Astrocyte of the spinal cord (primary cell): Measurements from ENCODE around the gene ATG4A.

Source experiments
- DNase-seq: peaks from one replicate; pipeline ENCODE4 v3.0.0; 2011; ENCODE audit warnings: low read depth, low spot score
- H3K4me3 ChIP-seq: 2 replicates; pipeline ENCODE4 v1.5.1; 2011; ENCODE audit warnings: low read depth, mild to moderate bottlenecking, low read length, moderate library complexity
- in situ Hi-C: cut with HindIII; loops from 2 replicates; pipeline ENCODE4 v1.10.0; 2017; ENCODE audit warnings: low sequenced_read_pairs
- TF ChIP-seq, protein P1 (sequence below): IDR thresholded peaks from 2 replicates; pipeline ENCODE4 v1.5.1; 2012; ENCODE audit warnings: low read depth, mild to moderate bottlenecking, low read length, inconsistent platforms

Gene ATG4A

DNA sequence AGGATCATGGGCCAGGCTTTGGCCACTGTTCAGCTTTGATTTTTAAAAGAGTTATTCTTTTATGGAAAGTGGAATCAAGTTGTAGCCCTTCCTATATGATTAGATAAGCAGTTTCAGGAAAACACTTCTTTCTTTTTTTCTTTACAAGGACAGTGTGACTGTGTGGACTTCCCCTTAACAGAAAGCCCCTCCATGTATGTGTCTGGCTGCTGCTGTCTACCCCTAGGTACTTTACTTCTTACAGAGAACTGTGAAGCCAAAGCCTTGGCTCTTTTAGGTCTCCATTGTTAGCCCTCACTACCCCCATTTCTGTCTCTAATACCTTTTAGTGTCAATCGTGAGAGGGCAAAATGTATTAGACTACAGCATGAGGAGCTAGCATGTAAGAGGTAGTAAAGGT lies 27.6 kb upstream of the ATG4A start:
- no peak overlapping the region for H3K4me3 ChIP-seq
- DNase-seq, result no peak
- in situ Hi-C loops, result no loop called here
- TF ChIP-seq, protein P1, sequence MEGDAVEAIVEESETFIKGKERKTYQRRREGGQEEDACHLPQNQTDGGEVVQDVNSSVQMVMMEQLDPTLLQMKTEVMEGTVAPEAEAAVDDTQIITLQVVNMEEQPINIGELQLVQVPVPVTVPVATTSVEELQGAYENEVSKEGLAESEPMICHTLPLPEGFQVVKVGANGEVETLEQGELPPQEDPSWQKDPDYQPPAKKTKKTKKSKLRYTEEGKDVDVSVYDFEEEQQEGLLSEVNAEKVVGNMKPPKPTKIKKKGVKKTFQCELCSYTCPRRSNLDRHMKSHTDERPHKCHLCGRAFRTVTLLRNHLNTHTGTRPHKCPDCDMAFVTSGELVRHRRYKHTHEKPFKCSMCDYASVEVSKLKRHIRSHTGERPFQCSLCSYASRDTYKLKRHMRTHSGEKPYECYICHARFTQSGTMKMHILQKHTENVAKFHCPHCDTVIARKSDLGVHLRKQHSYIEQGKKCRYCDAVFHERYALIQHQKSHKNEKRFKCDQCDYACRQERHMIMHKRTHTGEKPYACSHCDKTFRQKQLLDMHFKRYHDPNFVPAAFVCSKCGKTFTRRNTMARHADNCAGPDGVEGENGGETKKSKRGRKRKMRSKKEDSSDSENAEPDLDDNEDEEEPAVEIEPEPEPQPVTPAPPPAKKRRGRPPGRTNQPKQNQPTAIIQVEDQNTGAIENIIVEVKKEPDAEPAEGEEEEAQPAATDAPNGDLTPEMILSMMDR, result no peak

DNA sequence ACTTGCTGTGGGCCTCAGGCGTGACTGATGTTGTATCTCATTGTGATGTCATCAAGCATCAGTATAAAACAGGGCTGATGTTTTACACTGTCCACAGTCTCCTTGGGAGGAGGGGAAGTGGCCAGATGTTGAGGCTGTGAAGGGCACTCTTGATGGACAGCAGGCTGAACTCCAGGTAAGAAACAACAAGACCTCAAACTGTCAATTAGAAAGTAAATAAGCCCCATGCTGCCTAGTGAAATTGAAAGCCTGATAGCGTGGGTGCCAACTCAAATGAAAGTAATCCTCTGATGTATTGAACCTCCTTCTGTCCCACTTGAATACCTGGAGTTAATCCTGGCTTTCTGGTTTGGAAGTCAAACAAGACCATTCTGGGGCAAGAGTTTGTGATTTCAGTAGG lies 27.0 kb upstream of the ATG4A start:
- in situ Hi-C loops, result no loop called here
- no peak for DNase-seq
- H3K4me3 ChIP-seq, result no peak overlapping the region
- TF ChIP-seq, protein P1, result no peak

DNA sequence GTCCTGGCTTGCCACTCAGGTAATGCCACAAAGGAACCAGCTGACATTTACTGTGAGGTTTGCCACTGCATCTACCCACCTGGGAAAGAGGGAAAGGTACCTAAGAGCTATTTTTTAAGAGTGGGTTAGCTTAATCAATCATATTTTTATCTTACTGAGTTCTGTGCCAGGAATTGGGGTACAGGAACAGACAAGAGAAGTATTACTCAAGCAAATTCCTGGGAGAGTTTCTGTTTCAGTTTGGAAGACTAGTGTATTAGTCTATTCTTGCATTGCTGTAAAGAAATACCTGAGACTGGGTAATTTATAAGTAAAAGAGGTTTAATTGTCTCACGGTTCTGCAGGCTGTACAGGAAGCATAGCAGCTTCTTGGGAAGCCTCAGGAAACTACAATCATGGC lies 23.5 kb upstream of the ATG4A start:
- in situ Hi-C loops, result no loop called here
- no peak for DNase-seq
- no peak overlapping the region for H3K4me3 ChIP-seq
- TF ChIP-seq, protein P1, result no peak

DNA sequence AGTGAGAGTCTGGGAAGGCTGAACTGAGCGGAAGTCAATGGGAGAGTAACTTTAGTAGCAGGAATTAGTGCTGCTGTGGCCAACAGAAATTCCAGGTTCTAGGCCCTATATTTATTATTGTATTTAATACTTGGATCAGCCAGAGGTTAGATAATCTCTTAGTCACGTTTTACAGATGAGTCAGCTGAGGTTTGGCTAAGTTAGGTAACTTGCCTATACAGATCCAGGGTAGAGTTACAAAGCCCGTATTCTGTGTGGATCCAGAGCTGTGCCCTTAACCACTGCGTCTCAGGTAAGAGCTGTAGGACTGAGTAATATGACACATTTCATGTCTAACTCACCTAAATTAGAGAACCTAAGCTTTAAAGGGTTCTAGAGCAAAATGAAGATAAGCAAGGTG lies 20.7 kb upstream of the ATG4A start:
- DNase-seq, result peak; percentile 66
- H3K4me3 ChIP-seq, result no peak overlapping the region
- TF ChIP-seq, protein P1, result no peak
- in situ Hi-C loops, result no loop called here

DNA sequence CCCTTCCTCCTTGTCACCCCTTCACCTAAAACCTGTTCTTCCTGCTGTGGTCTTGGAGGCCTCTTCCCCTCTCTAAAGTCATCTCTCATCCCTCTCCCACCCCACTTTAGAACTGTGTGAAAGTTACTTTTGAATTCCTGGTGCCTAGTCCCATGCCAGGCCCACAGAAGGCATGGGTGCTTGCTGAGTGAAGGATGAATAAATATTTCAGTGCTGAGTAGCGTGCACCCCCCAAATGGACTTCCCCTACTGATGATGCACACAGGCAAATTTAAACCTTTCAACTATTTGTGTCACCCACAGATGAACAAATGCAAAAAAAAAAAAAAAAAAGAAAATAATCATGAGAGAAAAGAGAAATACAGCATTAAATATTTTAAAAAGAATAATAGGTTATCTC lies 20.0 kb upstream of the ATG4A start:
- H3K4me3 ChIP-seq, result no peak overlapping the region
- in situ Hi-C loops, result no loop called here
- DNase-seq, result no peak
- TF ChIP-seq, protein P1, result no peak

DNA sequence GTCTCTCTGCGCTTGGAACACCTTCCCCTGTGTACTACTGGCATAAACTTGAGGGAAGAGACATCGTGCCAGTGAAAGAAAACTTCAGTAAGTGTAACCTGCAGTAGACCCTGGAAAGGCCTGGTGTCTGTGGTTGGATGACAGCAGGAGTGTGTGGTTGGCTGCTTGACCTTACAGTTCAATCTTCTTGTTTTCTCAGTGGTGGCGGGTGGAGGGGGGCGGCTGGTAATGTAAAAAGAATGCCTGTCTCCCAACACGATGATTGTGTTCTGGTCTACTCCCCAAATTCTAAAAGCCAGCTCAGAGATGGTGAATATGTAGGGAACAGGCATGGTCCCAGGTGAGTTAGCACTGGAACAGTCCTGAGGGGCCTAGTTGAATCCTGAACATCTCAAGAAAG lies 18.8 kb upstream of the ATG4A start:
- TF ChIP-seq, protein P1, result no peak
- DNase-seq, result peak; percentile 76
- H3K4me3 ChIP-seq, result no peak overlapping the region
- in situ Hi-C loops, result no loop called here

DNA sequence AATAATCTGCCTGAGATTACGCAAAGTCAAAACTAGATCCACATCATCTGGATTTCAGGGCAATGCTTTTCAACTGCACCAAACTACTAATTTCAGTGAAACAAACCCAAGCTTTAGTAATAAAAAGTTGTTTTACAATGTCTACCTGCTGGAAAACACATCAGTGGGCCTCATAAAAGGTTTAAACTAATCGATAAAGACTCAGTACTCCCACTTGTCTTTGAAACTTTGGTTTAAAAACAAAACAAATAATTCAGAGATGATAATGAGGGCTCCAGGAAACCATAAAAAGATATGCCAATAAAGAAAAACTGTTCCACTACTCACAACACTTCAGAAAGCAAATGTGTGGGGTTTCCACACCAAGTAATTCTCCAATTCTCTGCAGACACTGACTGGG lies 10.5 kb upstream of the ATG4A start:
- DNase-seq, result no peak
- TF ChIP-seq, protein P1, result no peak
- H3K4me3 ChIP-seq, result no peak overlapping the region
- in situ Hi-C loops, result no loop called here
